HG03108 (cell line): ENCODE data around the gene ECEL1.

ENCODE experiments used
- ATAC-seq: cut with Tn5 transposase; IDR thresholded peaks from one replicate; pipeline ENCODE4 v1.9.1; 2021; ENCODE audit warnings: moderate library complexity; ENCODE audit not compliant: unreplicated experiment

Gene ECEL1

GRCh38 chr2:232498452-232498851, 10.8 kb upstream of the ECEL1 start:
- ATAC-seq = no peak

GRCh38 chr2:232497348-232497747, 9.7 kb upstream of the ECEL1 start:
- no peak for ATAC-seq

DNA sequence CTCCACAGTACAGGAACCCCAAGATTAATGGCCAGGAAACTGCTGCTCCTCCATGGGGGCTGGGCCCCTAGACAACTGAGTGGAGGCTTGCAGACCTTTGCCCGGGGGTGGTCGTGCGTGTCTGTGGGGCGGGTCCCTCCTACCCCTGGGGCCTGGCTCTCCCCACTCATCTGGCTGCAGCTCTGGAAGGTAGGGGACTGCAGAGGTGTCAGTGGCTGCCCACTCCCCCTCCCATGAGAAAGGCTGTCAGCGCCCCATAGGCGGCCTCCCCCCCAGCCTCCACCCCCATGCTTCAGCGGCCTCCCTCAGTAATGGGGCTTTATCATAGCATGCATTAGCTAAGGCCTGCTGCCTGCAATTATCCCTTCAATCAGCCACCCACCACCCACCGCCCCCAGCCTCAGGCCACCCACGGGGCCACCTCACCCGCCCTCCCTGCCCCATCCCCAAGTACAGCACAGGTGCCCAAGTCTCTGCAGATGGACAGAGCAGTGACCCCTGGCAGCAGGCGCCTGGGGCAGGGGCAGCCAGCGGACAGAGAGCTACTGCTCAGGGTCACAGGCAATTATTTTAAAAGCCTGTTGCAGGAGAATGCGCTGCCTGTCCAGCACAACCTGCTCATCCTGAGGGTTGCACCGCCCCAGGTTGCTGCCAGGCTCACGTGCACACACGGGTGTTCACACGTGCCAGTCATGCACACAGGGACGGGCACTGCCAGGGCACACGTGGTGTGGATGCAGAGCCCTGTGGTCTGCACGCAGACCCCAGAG, 9.1 kb upstream of the ECEL1 start:
- no peak for ATAC-seq

- no peak for ATAC-seq
Measured at GRCh38 chr2:232495292-232495691, 7.7 kb upstream of the ECEL1 start.

GRCh38 chr2:232494542-232494941, 6.9 kb upstream of the ECEL1 start:
- no peak for ATAC-seq

GRCh38 chr2:232493701-232494474, 6.3 kb upstream of the ECEL1 start:
- no peak for ATAC-seq

DNA sequence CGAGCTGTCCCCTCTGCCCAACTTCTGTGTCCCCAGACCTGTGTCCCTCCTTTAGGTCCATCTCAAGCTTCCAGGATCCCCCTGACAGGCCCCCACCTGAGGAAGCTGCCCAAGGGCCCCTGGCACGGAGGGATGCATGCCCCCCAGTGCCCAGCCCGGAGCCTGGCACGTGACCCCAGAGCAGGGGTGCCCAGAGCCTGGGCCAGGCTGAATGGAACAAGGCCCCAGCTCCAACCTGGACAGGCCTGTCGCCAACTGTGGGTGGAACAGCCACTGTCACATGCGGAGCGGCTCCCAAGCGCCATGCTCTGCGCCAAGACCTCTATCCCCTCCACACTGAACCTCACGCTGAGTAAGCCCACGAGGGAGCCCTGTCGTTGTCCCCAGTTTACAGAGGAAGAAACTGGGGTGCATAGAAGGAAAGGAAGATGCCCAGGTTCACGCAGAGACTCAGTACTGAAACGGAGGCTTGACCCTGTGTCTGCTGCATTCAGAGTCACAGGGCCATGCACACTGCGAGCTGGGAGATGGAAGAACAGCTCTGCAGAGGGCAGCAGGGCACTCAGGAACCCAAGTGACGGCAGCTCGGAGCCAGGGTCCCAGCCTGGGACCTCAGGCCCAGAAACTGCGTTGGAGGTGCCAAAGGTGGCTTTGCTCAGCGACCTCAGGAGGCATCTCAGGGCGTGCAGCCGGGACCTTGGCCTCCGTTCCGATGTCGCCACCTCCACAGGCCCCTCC, 5.5 kb upstream of the ECEL1 start:
- ATAC-seq = no peak

GRCh38 chr2:232492236-232492848, 4.7 kb upstream of the ECEL1 start:
- no peak for ATAC-seq

DNA sequence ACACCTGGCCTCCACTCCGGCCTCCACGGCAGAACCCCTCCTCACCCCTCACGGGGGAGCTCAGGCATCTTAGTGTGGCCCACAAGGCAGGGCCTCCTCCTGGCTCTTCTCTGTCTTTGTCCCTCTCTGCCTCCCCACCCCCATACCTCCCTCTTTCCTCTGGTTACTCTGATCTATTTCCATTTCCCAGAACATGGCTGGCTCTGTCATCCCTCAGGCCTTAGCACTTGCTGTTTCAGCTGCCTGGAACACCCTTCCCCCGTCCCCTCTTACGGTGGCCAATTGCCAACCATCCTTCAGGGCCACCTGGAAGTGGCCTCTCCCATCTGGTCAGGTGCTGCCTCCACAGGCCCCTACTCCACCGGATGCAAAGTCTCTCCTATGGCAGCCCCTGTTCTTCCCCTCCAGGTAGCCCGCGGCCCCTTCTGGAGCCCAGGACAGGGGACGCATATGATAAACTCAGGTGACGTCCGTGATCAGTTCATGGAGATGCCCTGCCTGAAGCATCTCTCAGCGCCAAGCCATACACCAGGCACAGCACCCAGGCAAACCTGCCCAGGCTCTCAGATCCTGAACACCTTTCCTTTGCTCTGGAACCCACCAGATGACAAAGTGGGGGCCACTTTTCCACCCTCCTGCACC, 3.6 kb upstream of the ECEL1 start:
- no peak for ATAC-seq

DNA sequence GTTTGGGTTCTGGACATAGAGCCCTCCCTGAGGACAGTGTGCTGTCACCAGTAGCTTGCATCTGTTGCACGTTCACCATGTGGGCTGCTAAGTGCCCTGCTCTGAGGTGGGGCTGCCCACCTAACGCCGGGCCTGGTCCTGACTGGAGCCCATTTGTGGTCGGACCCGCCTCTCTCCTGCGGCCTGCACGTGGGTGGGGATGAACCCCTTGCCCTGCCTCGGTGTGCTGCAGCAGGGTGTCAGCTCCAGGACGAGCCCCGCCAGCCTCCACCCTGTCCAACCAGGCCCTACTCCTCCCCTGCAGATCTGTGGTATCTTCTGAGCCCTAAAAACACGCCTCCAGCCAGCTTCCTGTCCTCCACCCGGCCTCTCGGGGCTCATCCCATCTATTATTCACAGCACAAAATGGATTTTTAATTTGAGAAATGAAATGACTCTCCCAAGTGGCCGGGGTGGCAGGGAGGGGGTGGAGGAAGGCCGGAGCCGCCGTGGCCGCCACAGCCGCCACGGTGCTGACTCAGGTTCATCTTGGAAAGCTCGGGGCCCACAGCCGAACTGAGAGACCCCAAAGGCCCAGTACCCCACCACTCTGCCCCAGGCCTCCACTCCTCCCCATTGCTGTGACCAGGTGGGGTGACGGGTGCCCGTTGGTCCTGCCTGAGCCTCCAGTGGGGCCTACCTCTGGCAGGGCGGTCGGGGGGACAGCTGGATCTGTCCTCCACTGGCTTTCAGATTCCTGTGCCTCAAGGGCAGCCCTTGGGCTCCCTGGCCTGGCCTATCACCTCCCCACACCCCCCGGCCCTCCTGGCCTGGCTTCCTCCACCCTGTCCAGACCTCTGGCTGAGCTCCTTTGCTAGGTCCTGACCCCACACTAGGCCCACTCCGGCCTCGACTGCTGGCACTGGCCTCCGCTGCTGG, 2.8 kb upstream of the ECEL1 start:
- no peak for ATAC-seq

GRCh38 chr2:232489516-232490220, 2.0 kb upstream of the ECEL1 start:
- ATAC-seq = no peak

DNA sequence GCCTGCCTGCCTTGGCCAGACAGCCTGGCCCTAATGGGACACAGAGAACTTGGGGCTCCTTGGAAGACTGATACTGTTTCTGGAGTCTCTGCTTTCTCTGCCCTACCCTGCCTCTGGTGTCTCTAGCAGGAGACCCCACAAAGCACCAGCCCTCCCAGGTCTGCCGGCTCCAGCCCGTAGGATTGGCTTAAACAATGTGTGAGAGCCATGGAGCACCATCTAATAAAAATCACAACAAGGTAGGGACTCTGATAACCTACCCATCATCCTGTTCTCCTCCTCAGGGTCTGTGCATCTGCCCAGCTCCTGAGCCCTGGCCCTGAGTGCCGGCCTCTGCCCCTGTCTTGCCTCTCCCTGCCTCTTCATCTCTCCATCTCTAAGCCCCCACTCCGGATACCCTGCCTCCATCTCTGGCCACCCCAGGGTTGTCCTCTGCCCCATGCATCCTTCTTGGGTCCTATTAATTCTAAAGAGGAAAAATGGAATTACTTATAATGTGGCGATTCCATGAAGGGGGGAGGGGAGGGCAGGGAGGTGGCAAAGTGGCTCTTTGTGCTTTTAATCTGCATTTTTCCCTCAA, 1.2 kb upstream of the ECEL1 start:
- no peak for ATAC-seq

DNA sequence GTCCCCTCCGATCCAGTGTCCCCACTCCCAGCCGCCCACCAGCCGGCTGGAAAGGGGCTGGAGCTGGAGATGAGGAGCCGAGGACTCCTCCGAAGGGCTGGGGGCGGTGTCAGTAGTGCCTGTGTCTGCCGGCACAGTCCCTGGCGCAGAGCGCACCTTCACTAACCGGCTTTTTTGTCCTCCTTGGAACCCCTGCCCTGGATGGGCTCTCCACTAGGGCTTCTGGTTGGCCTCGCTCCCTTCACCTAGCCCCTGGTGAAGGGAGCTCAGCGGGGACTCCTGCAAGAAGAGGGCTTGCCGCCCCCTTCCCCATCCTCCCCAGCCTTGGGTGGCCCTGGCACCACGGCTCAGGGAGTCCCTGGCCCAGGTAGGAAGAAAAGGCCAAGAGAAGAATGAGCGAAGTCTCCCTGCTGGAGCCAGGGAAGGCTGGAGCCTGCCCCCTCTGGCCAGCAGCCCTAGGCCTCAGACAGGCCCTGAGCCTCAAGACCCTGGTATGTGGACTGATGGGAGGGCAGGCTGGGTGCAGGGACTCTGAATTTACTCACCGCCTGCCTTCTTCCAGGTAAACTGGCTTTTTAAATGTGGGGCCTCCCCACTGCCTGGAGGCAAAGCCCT, 570 bp upstream of the ECEL1 start:
- no peak for ATAC-seq

GRCh38 chr2:232486558-232487384, 863 bp downstream of the ECEL1 start:
- no peak for ATAC-seq

- ATAC-seq = no peak
Measured at GRCh38 chr2:232485757-232486557, 1.7 kb downstream of the ECEL1 start.

GRCh38 chr2:232485348-232485756, 2.3 kb downstream of the ECEL1 start:
- ATAC-seq = no peak
